C4-2B (cell line): ENCODE results near the gene BCL2L1.

Source experiments
- H3K27ac ChIP-seq: fragments of 450-650 bp; 2 replicates; pipeline ENCODE4 v1.5.1; 2017
- ZFX ChIP-seq: fragments of 450-650 bp; IDR thresholded peaks from 2 replicates; pipeline ENCODE4 v1.6.1; 2017
- TF ChIP-seq, protein P1 (sequence below): fragments of 450-650 bp; conservative IDR thresholded peaks from 2 replicates; pipeline ENCODE4 v1.5.1; 2017; ENCODE audit warnings: mild to moderate bottlenecking

BCL2L1 gene

DNA sequence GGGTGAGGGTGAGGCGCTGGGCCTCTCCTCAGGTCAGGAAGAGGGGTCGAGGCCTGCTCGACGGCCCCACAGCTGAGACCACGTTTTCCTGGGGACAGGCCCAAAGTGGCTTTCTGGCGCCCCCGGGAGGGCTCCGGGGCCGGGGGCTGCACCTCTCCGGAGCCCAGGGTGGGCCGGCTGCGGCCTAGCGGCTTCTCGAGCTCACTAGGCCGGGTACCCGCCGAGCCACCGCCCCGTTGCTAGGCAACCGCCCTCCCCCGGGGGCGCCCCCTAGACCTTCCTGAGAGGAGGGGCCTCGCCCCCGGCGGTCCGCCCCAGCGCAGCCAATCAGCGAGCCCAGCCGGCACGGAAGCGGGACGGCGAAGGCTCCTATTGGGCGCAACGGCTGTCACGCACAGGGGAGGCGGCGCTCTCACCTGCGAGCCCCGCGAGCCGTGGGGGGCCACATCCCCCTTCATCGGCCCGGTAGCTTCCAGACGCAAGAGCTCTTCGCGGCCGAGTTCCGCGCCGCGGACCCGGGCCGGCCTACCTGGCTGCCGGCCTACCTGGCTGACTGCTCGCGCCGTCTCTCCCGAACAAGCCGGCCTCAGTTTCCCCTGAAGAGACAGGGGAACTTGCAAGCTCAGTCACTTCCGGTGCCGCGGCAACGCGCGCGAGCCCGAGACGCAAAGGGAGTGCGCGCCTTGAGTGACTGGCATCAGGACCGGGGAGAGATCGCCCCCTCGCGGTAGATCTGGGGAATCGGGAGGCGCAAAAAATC lies 831 bp upstream of the BCL2L1 start:
- H3K27ac ChIP-seq = peak overlapping the region; percentile 95
- TF ChIP-seq, protein P1, sequence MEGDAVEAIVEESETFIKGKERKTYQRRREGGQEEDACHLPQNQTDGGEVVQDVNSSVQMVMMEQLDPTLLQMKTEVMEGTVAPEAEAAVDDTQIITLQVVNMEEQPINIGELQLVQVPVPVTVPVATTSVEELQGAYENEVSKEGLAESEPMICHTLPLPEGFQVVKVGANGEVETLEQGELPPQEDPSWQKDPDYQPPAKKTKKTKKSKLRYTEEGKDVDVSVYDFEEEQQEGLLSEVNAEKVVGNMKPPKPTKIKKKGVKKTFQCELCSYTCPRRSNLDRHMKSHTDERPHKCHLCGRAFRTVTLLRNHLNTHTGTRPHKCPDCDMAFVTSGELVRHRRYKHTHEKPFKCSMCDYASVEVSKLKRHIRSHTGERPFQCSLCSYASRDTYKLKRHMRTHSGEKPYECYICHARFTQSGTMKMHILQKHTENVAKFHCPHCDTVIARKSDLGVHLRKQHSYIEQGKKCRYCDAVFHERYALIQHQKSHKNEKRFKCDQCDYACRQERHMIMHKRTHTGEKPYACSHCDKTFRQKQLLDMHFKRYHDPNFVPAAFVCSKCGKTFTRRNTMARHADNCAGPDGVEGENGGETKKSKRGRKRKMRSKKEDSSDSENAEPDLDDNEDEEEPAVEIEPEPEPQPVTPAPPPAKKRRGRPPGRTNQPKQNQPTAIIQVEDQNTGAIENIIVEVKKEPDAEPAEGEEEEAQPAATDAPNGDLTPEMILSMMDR = peak; percentile 97
- TF ChIP-seq ZFX = peak; percentile 63; the same call in 1 of the 2 replicates

GRCh38 chr20:31723069-31723318 lies 326 bp upstream of the BCL2L1 start:
- peak; percentile 87; the same call in 1 of the 2 replicates for TF ChIP-seq ZFX
- TF ChIP-seq, protein P1 = no peak
- H3K27ac ChIP-seq = peak overlapping the region; percentile 95

DNA sequence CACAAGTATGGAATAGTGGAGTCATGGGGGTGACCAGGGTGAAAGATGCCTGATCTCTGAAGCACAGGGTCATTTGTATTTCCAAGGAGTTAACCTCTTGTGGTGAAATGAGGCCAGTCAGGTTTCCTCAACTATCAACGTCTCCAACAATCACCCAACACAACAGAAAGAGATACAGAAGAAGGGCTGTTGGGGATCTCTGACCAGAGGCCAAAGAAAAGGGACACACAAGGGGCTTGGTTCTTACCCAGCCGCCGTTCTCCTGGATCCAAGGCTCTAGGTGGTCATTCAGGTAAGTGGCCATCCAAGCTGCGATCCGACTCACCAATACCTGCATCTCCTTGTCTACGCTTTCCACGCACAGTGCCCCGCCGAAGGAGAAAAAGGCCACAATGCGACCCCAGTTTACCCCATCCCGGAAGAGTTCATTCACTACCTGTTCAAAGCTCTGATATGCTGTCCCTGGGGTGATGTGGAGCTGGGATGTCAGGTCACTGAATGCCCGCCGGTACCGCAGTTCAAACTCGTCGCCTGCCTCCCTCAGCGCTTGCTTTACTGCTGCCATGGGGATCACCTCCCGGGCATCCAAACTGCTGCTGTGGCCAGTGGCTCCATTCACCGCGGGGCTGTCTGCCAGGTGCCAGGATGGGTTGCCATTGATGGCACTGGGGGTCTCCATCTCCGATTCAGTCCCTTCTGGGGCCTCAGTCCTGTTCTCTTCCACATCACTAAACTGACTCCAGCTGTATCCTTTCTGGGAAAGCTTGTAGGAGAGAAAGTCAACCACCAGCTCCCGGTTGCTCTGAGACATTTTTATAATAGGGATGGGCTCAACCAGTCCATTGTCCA lies 1.0 kb downstream of the BCL2L1 start:
- peak overlapping the region; percentile 95 for H3K27ac ChIP-seq
- TF ChIP-seq ZFX = no peak
- TF ChIP-seq, protein P1 = no peak

DNA sequence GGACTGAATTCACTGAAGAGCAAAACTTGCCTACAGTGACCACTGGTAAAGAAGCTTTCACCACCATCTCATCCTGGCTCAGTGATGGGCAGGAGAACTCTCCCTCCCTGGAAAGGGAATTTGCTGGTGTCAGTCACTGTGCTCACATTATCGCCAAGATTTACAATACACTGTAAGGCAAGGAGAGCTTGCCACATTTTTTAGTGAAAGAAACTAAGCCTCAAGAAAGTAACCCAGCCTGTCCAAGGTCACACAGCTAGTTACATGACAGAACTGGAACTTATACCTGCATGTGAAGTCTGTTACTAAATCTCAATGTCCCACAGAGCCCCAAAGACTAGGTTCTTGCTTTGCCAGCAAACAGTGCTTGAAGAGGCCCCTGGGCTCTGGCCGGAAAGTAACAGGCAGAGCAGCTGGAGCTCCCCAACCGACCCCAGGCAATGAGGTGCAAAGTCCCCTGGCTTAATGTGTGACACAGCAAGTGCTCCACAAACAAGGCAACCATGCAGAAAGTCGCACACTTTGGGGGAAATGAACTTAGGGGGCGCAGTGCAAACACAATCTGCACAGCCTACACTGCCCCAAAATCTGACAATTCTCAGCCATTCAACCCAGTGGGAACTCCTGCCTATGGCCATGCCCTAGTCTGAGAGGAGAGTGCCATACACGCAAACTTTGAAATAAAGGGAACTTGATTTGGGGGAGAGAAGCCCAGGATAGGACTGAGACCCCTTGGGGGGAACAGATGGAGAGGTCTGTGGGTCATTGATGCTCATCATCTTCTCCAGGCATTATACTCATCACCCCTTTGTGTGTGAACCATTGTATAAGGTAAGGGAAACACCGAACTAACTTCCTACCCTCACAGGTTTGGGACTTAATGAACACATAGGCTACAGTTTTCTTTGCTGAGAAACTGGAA lies 1.9 kb downstream of the BCL2L1 start:
- H3K27ac ChIP-seq = peak overlapping the region; percentile 95
- TF ChIP-seq, protein P1 = no peak
- TF ChIP-seq ZFX = no peak

DNA sequence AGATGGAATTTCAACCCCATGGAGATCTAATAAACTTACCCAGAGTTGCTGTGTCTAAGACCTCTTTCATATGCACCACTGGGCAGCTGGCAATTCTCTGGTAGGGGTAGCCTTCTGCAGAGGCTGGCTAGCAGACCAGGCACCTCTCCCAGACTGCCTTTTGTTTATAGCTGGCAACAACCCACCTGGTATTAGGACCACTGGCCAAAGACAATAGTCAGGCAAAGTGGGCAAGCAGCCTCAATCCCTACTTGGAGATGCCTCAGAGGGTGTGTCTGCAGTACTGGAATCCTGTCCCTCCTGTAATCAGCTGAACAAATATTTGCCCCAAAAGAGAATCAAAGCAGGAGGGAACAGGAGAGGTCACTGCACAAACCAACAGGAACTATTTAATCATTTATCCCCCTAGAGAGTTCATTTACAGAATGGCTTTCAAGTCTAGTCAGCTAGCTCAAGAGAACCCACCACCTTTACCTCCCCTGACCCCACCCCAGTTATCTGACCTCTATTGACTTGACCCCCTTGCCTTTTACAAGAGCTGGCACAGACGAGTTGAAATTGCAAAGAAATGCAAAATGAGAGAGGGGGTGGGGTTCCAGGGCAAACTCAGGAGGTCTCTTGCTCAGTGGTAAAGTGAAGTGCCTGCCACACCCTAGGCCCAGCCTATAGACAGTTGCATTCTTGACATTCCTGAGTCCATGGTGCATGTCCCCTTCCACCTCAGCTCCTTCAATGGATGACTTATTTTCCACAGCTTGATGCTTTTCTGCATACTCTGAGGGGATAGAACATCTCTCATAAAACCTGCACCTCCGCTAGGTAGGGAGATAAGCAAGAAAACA lies 2.8 kb downstream of the BCL2L1 start:
- H3K27ac ChIP-seq = peak overlapping the region; percentile 95
- no peak for TF ChIP-seq ZFX
- TF ChIP-seq, protein P1 = no peak

- no peak for TF ChIP-seq ZFX
- TF ChIP-seq, protein P1 = no peak
Observed at GRCh38 chr20:31718952-31719643, 3.6 kb downstream of the BCL2L1 start.

More at GRCh38 chr20:31718952-31719643, 3.6 kb downstream of the BCL2L1 start:
- peak overlapping the region; percentile 95 for H3K27ac ChIP-seq
